ENCODE results near the gene TGM4.

TGM4 gene

GRCh38 chr3:44883213-44883955, 9.0 kb downstream of the TGM4 start:
- DNase-seq = no peak

GRCh38 chr3:44883999-44884431, 9.6 kb downstream of the TGM4 start:
- no peak for DNase-seq

- DNase-seq = no peak
These were observed 11.2 kb downstream of the TGM4 start for GRCh38 chr3:44885618-44886017.

GRCh38 chr3:44886561-44886960, 12.2 kb downstream of the TGM4 start:
- DNase-seq = peak; percentile 49

- DNase-seq = no peak
These were observed 12.7 kb downstream of the TGM4 start for GRCh38 chr3:44887101-44887500.

- DNase-seq = no peak
These were observed 15.8 kb downstream of the TGM4 start for GRCh38 chr3:44890258-44890657.

- no peak for DNase-seq
These were observed 16.4 kb downstream of the TGM4 start for GRCh38 chr3:44890852-44891251.

GRCh38 chr3:44892689-44893088, 18.3 kb downstream of the TGM4 start:
- no peak for DNase-seq

- DNase-seq = no peak
These were observed 18.7 kb downstream of the TGM4 start for GRCh38 chr3:44893097-44893496.

- no peak for DNase-seq
These were observed 20.1 kb downstream of the TGM4 start for GRCh38 chr3:44894485-44894884.

- DNase-seq = no peak
These were observed 22.0 kb downstream of the TGM4 start for GRCh38 chr3:44896440-44896839.

- DNase-seq = no peak
These were observed 25.4 kb downstream of the TGM4 start for GRCh38 chr3:44899683-44900367.

- DNase-seq = no peak
These were observed 28.2 kb downstream of the TGM4 start for GRCh38 chr3:44902628-44903027.

GRCh38 chr3:44903314-44903713, 28.9 kb downstream of the TGM4 start:
- no peak for DNase-seq

- DNase-seq = no peak
These were observed 29.3 kb downstream of the TGM4 start for GRCh38 chr3:44903751-44904150.

- no peak for DNase-seq
These were observed 31.2 kb downstream of the TGM4 start for GRCh38 chr3:44905446-44906157.

GRCh38 chr3:44906997-44907396, 32.6 kb downstream of the TGM4 start:
- DNase-seq = no peak

- no peak for DNase-seq
These were observed 33.2 kb downstream of the TGM4 start for GRCh38 chr3:44907612-44908011.

- no peak for DNase-seq
These were observed 34.7 kb downstream of the TGM4 start for GRCh38 chr3:44909063-44909462.

- DNase-seq = no peak
These were observed 36.3 kb downstream of the TGM4 start for GRCh38 chr3:44910693-44911092.

- peak; percentile 73 for DNase-seq
These were observed 39.6 kb downstream of the TGM4 start for GRCh38 chr3:44913868-44914468.

GRCh38 chr3:44914936-44915335, 40.5 kb downstream of the TGM4 start:
- DNase-seq = peak; percentile 13

GRCh38 chr3:44915702-44916438, 41.5 kb downstream of the TGM4 start:
- DNase-seq = no peak
